Loucy (cell line): ENCODE results near the gene CC2D1A.
A peak's percentile ranks its signal among the peaks of the same experiment; 100 is the strongest.

ENCODE experiments used
- H2AFZ ChIP-seq: fragments of 200-600 bp; sonication (generic); 2 replicates; pipeline ENCODE4 v1.6.0; 2016; ENCODE audit warnings: antibody characterized with exemption, mild to moderate bottlenecking, low read length, moderate library complexity
- H3F3A ChIP-seq: fragments of 200-600 bp; 2 replicates; pipeline ENCODE4 v1.6.0; 2016; ENCODE audit warnings: antibody characterized with exemption, low read depth, mild to moderate bottlenecking
- H3K27me3 ChIP-seq: fragments of 200-600 bp; sonication (generic); 2 replicates; pipeline ENCODE4 v1.6.1; 2014; ENCODE audit warnings: low read length, mild to moderate bottlenecking; ENCODE audit not compliant: insufficient read depth, poor library complexity, severe bottlenecking
- H3K36me3 ChIP-seq: fragments of 200-600 bp; sonication (generic); 2 replicates; pipeline ENCODE4 v1.6.1; 2016; ENCODE audit warnings: low read length; ENCODE audit not compliant: insufficient read depth
- H3K4me1 ChIP-seq: fragments of 200-600 bp; sonication (generic); 2 replicates; pipeline ENCODE4 v1.5.1; 2014; ENCODE audit warnings: low read length, mild to moderate bottlenecking; ENCODE audit not compliant: insufficient read depth, poor library complexity, severe bottlenecking
- H3K4me2 ChIP-seq: fragments of 200-600 bp; sonication (generic); 2 replicates; pipeline ENCODE4 v1.6.0; 2014; ENCODE audit warnings: antibody characterized with exemption, low read length, low read depth, mild to moderate bottlenecking; ENCODE audit not compliant: poor library complexity, severe bottlenecking
- H3K4me3 ChIP-seq: fragments of 200-600 bp; sonication (generic); 2 replicates; pipeline ENCODE4 v1.5.1; 2014; ENCODE audit warnings: low read length, mild to moderate bottlenecking, mixed read lengths; ENCODE audit not compliant: poor library complexity, severe bottlenecking
- H3K79me2 ChIP-seq: fragments of 200-600 bp; sonication (generic); 2 replicates; pipeline ENCODE4 v1.6.1; 2014; ENCODE audit warnings: low read length; ENCODE audit not compliant: insufficient read depth
- H3K9ac ChIP-seq: fragments of 200-600 bp; sonication (generic); 2 replicates; pipeline ENCODE4 v1.6.0; 2014; ENCODE audit warnings: mild to moderate bottlenecking, low read depth, low read length, moderate library complexity; ENCODE audit not compliant: poor library complexity, severe bottlenecking
- H3K9me2 ChIP-seq: fragments of 200-600 bp; sonication (generic); replicated peaks from 2 replicates; pipeline ENCODE4 v1.6.1; 2016; ENCODE audit warnings: low read depth, low read length, mixed read lengths
- H3K9me3 ChIP-seq: fragments of 200-600 bp; sonication (generic); 2 replicates; pipeline ENCODE4 v1.6.1; 2014; ENCODE audit warnings: mild to moderate bottlenecking, antibody characterized with exemption, low read length, low read depth; ENCODE audit not compliant: insufficient read depth
- H4K20me1 ChIP-seq: fragments of 200-600 bp; sonication (generic); 2 replicates; pipeline ENCODE4 v1.6.0; 2014; ENCODE audit warnings: antibody characterized with exemption, low read length, mild to moderate bottlenecking; ENCODE audit not compliant: insufficient read depth, poor library complexity, severe bottlenecking
- CTCF ChIP-seq: fragments of 200-600 bp; sonication (generic); conservative IDR thresholded peaks from 2 replicates; pipeline ENCODE4 v1.5.1; 2014; ENCODE audit warnings: mild to moderate bottlenecking, antibody characterized with exemption, low read length
- EZH2phosphoT487 ChIP-seq: fragments of 200-600 bp; IDR thresholded peaks from 2 replicates; pipeline ENCODE4 v1.6.1; 2018; ENCODE audit warnings: antibody characterized with exemption, mild to moderate bottlenecking, moderate library complexity, borderline replicate concordance

The CC2D1A gene

DNA sequence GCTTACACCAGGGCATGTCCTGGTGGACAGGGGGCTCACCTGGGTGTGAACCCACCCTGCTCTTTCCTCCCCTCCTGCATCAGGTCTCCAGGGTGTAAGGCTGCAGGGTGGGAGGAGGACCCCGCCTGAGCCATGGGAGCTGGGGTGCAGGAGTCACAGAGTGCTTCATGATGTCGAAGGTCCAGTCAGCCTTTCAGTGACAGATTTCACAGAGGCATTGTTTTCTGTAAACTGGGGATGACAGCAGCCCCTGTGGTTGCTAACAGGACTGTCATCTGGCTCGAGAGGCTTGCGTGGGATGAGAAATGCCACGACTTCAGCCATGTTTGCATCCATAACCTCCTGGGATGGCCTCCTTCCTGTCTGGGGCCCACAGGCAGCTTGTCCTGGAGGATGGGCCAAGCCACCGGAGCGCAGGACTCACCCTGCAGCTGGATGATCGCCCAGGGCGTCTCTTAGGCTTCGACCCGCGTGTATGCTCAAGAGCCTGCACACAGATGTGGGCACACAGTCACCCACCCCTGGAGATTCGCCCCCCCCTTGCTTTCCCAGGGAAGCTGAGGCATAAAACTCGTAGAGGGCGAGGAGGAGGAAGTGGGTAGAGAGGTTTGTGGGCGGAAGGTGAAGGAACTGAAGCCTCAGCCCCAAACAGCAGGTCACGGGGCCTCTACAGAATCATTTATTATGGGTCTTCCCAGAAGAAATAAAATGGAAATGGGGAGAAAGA is 24.1 kb upstream of the CC2D1A start:
- Histone ChIP-seq H3K9ac (peak overlapping the region; percentile 72), H3K79me2 (no peaks in the 10 kb centered on the region; the same call in 1 of the 2 replicates), H3K9me2 (no peaks in the 10 kb centered on the region), H3K9me3 (no peaks in the 10 kb centered on the region), H3K36me3 (no peaks in the 10 kb centered on the region), H3K27me3 (no peaks in the 10 kb centered on the region), H3K4me1 (peaks cover 38% of the 10 kb centered on the region), H3F3A (no peaks in the 10 kb centered on the region), H2AFZ (no peak overlapping the region), H3K4me3 (peak overlapping the region; percentile 68), H4K20me1 (no peaks in the 10 kb centered on the region), H3K4me2 (peak overlapping the region; percentile 79)
- TF ChIP-seq EZH2phosphoT487: no peak
- no peak for TF ChIP-seq CTCF

GRCh38 chr19:13882419-13882795 is 23.6 kb upstream of the CC2D1A start:
- TF ChIP-seq EZH2phosphoT487 (no peak), CTCF (no peak)
- Histone ChIP-seq H3K27me3 (no peaks in the 10 kb centered on the region), H2AFZ (no peak overlapping the region), H3K4me3 (peak overlapping the region; percentile 68), H3K4me2 (peak overlapping the region; percentile 79), H3K4me1 (peaks cover 38% of the 10 kb centered on the region), H3K9ac (peak overlapping the region; percentile 72), H3K9me2 (no peaks in the 10 kb centered on the region), H3F3A (no peaks in the 10 kb centered on the region), H3K79me2 (no peaks in the 10 kb centered on the region; the same call in 1 of the 2 replicates), H3K36me3 (no peaks in the 10 kb centered on the region), H4K20me1 (no peaks in the 10 kb centered on the region), H3K9me3 (no peaks in the 10 kb centered on the region)

GRCh38 chr19:13882836-13883235 is 23.2 kb upstream of the CC2D1A start:
- TF ChIP-seq CTCF: no peak
- TF ChIP-seq EZH2phosphoT487: no peak
- H3K36me3 ChIP-seq: no peaks in the 10 kb centered on the region
- H2AFZ ChIP-seq: no peak overlapping the region
- H3K27me3 ChIP-seq: no peaks in the 10 kb centered on the region
- no peaks in the 10 kb centered on the region for H4K20me1 ChIP-seq
- H3K9me2 ChIP-seq: no peaks in the 10 kb centered on the region
- H3K79me2 ChIP-seq: no peaks in the 10 kb centered on the region; the same call in 1 of the 2 replicates
- peak overlapping the region; percentile 79 for H3K4me2 ChIP-seq
- peak overlapping the region; percentile 68 for H3K4me3 ChIP-seq
- no peaks in the 10 kb centered on the region for H3F3A ChIP-seq
- H3K4me1 ChIP-seq: peaks cover 38% of the 10 kb centered on the region
- H3K9ac ChIP-seq: peak overlapping the region; percentile 72
- no peaks in the 10 kb centered on the region for H3K9me3 ChIP-seq
